Naive thymus-derived CD4-positive, alpha-beta T cell (primary cell): ENCODE results near the gene ZMAT1. TPM values are rescaled to one million over a fixed set of nuclear protein-coding genes. Genes with fewer than 3 reads are reported as not detected.

ENCODE experiments used
- ATAC-seq: fragments of 150-1000 bp; cut with Tn5 transposase; 2 replicates; pipeline ENCODE4 v1.10.0; 2021; ENCODE audit warnings: mild to moderate bottlenecking, moderate library complexity
- CTCF ChIA-PET: fragments of 350-600 bp; sonication (Branson Sonifier 250); formaldehyde crosslinking; loops from one replicate; lab custom pipeline; 2021; ENCODE audit warnings: antibody characterized with exemption; lab: Charles Lee
- POLR2A ChIA-PET: fragments of 350-600 bp; sonication (Branson Sonifier 250); formaldehyde crosslinking; loops from one replicate; lab custom pipeline; 2021; ENCODE audit warnings: antibody characterized with exemption, inconsistent platforms; lab: Charles Lee
- DNase-seq, 9 donors: peaks; one replicate each; pipeline versions ENCODE4 v3.0.0 to v3.0.0-alpha.2; 2020 to 2022; ENCODE audit warnings: mixed read lengths in 1 of 9
- H3K27ac ChIP-seq: one replicate; pipeline ENCODE4 v1.7.0; 2013; ENCODE audit warnings: mild to moderate bottlenecking, low read depth, low read length, moderate library complexity
- H3K27me3 ChIP-seq, 2 donors: one replicate each; pipeline ENCODE4 v1.7.0; 2013; ENCODE audit warnings: low read length in 2 of 2, mild to moderate bottlenecking in 2 of 2, moderate library complexity in 2 of 2; ENCODE audit not compliant: control insufficient read depth in 2 of 2, insufficient read depth in 2 of 2
- H3K36me3 ChIP-seq, 3 experiments: 1 replicate in 2 of 3; 2 replicates in 1 of 3; pipeline ENCODE4 v1.7.0; 2013; ENCODE audit warnings: low read length in 3 of 3, mild to moderate bottlenecking in 3 of 3, moderate library complexity in 1 of 3; ENCODE audit not compliant: insufficient read depth in 3 of 3, control insufficient read depth in 2 of 3
- H3K4me1 ChIP-seq, 2 donors: one replicate each; pipeline ENCODE4 v1.7.0; 2013; ENCODE audit warnings: low read length in 2 of 2, mild to moderate bottlenecking in 2 of 2, moderate library complexity in 1 of 2; ENCODE audit not compliant: control insufficient read depth in 2 of 2, insufficient read depth in 2 of 2
- H3K4me3 ChIP-seq: 2 replicates; pipeline ENCODE4 v1.7.0; 2013; ENCODE audit warnings: mild to moderate bottlenecking, low read length
- H3K9me3 ChIP-seq, 3 experiments: 1 replicate in 2 of 3; 2 replicates in 1 of 3; pipeline ENCODE4 v1.7.0; 2013; ENCODE audit warnings: low read length in 3 of 3; ENCODE audit not compliant: control insufficient read depth in 2 of 3
- H3K27ac Mint-ChIP-seq, 9 donors: one replicate each; pipeline ENCODE4 v1.8.0; 2020 to 2022; ENCODE audit warnings: mixed read lengths in 9 of 9, mild to moderate bottlenecking in 8 of 9, moderate library complexity in 5 of 9, inconsistent platforms in 2 of 9
- H3K27me3 Mint-ChIP-seq, 5 donors: one replicate each; pipeline ENCODE4 v1.8.0; 2021 to 2022; ENCODE audit warnings: mixed read lengths in 5 of 5, mild to moderate bottlenecking in 1 of 5
- H3K36me3 Mint-ChIP-seq, 5 donors: one replicate each; pipeline ENCODE4 v1.8.0; 2020 to 2022; ENCODE audit warnings: mixed read lengths in 5 of 5, mild to moderate bottlenecking in 3 of 5, inconsistent platforms in 1 of 5
- H3K4me1 Mint-ChIP-seq, 7 donors: one replicate each; pipeline ENCODE4 v1.8.0; 2020 to 2022; ENCODE audit warnings: mixed read lengths in 7 of 7, mild to moderate bottlenecking in 3 of 7, inconsistent platforms in 1 of 7
- H3K4me3 Mint-ChIP-seq, 10 donors: one replicate each; pipeline ENCODE4 v1.8.0; 2020 to 2022; ENCODE audit warnings: mild to moderate bottlenecking in 10 of 10, mixed read lengths in 10 of 10, moderate library complexity in 6 of 10, inconsistent platforms in 2 of 10
- H3K9me3 Mint-ChIP-seq, 11 donors: one replicate each; pipeline ENCODE4 v1.8.0; 2020 to 2022; ENCODE audit warnings: mixed read lengths in 11 of 11, mild to moderate bottlenecking in 4 of 11, inconsistent platforms in 1 of 11, moderate library complexity in 1 of 11
- intact Hi-C, 2 donors: fragments of 100-400 bp; cut with micrococcal nuclease; formaldehyde crosslinking; loops; one replicate each; pipeline ENCODE4 v1.15.1; 2023
- polyA plus RNA-seq, 2 donors: library from polyadenylated mRNA; unstranded; fragments of 300-500 nt; fragmentation: Illumina TruSeq; gene quantifications; one replicate each; pipeline ENCODE4 v1.2.3, GENCODE V29; 2021
- total RNA-seq, 6 experiments: library from RNA in 5 of 6; stranded (reverse) in 5 of 6; gene quantifications; 1 replicate in 5 of 6; 2 replicates in 1 of 6; pipeline ENCODE4 v1.2.3 and lab custom pipeline; 2021 to 2026

ZMAT1 gene
- total and polyA plus RNA-seq, 7 experiments from 2014 or later: 2.3 to 48.3 (median 26.6) TPM

DNA sequence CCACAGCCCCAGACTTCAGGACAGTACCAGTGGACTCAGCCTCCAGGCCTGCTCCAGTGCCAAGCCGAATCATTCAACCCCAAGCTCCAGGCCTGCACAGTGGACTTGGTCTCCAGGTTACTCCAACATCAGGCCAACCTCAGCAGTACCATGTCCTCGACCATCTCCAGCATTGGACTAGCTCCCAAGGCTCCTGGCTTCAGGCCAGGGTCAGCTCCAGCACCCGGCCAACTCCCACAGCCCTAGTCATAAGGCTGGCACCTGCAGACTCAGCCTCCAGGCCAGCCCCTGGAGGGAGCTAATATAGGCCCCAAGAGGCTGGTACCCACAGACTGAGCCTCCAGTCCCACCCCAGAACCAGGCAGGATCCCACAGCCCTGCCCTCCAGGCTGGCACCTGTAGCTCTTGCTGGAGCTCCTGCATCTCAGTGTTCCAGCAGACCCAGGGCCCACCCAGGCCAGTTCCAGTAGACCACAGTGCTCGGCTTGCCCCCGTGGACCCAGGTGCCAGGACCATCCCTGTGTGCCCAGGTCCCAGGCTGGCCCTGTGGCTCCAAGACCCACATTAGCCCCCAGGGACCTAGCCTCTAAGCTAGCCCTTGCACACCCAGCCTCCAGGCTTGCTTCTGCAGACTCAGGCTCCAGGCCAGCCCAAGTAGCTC lies 25.6 kb downstream of the ZMAT1 start:
- no peak overlapping the region for H3K4me3 Mint-ChIP-seq
- H3K27me3 ChIP-seq: no peaks in the 10 kb centered on the region
- DNase-seq: no peak
- H3K4me1 ChIP-seq: no peaks in the 10 kb centered on the region
- no peak for ATAC-seq
- no peaks in the 10 kb centered on the region for H3K9me3 ChIP-seq
- peaks cover 0 to 25% (median 18%) of the 10 kb centered on the region in 5 donors for H3K36me3 Mint-ChIP-seq
- ChIA-PET POLR2A (no interaction called here), CTCF (no interaction called here)
- H3K4me1 Mint-ChIP-seq: peaks cover 0 to 5% (median 0%) of the 10 kb centered on the region in 7 donors
- H3K36me3 ChIP-seq: no peaks in the 10 kb centered on the region
- no peak overlapping the region for H3K4me3 ChIP-seq
- intact Hi-C loops: no loop called here
- H3K27ac Mint-ChIP-seq: no peak overlapping the region
- no peaks in the 10 kb centered on the region for H3K27me3 Mint-ChIP-seq
- H3K27ac ChIP-seq: no peak overlapping the region
- H3K9me3 Mint-ChIP-seq: peaks cover 0 to 41% (median 16%) of the 10 kb centered on the region in 11 donors

DNA sequence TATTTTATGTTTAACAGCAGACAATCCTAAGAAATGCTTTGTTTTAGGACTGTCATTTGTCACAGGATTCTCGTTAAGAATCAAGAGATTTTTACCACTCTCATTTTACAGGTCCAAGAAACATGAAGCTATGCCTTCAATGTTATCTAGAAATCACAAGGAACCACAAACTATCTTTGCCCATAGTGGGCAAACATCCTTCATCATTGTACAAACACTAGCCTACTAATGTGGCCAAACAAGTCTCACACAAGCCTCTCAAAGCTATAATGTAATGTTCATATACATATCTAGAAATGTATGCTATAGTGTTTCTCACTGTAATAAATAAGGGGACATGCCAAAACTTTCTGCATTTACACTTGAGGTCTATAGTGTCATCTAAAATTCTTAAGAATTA lies 26.8 kb downstream of the ZMAT1 start:
- no peaks in the 10 kb centered on the region for H3K9me3 ChIP-seq
- ATAC-seq: no peak
- H3K4me1 ChIP-seq: no peaks in the 10 kb centered on the region
- ChIA-PET POLR2A (no interaction called here), CTCF (interaction anchor here (0.7 kb wide), 1 partner anchor 1735 kb away, joined by 3 read pairs; no protein-coding TSS in a partner anchor)
- H3K36me3 Mint-ChIP-seq: peaks cover 0 to 27% (median 20%) of the 10 kb centered on the region in 5 donors
- no peaks in the 10 kb centered on the region for H3K36me3 ChIP-seq
- no peak overlapping the region for H3K27ac ChIP-seq
- peaks cover 0 to 28% (median 6%) of the 10 kb centered on the region in 11 donors for H3K9me3 Mint-ChIP-seq
- no peak overlapping the region for H3K4me3 ChIP-seq
- DNase-seq: no peak
- H3K27ac Mint-ChIP-seq: no peak overlapping the region
- H3K27me3 Mint-ChIP-seq: no peaks in the 10 kb centered on the region
- intact Hi-C loops: no loop called here
- H3K4me1 Mint-ChIP-seq: peaks cover 0 to 2% (median 0%) of the 10 kb centered on the region in 7 donors
- H3K4me3 Mint-ChIP-seq: no peak overlapping the region
- no peaks in the 10 kb centered on the region for H3K27me3 ChIP-seq

Other genes with a start within 250 kb of the ZMAT1 start
- gene TCEAL2, start 193.7 kb upstream of the ZMAT1 start, total RNA-seq: 1 to 10 TPM in 4 of 5 experiments, not detected in 1; 1.1 to 2.5 (median 2.1) TPM
- 1 to 10 TPM in 1 of 2 donors, under 1 TPM in 1; 0.45 to 1.0 TPM for gene TCEAL2, start 193.7 kb upstream of the ZMAT1 start, polyA plus RNA-seq
- gene TCEAL6, start 210.5 kb upstream of the ZMAT1 start, total RNA-seq: not detected
- not detected for gene TCEAL6, start 210.5 kb upstream of the ZMAT1 start, polyA plus RNA-seq
- 10 to 100 TPM in 1 of 5 experiments, 1 to 10 TPM in 4; 1.8 to 10.1 (median 6.8) TPM for gene BEX5, start 223.9 kb upstream of the ZMAT1 start, total RNA-seq
- 10 to 100 TPM; 11.5 to 13.2 TPM for gene BEX5, start 223.9 kb upstream of the ZMAT1 start, polyA plus RNA-seq